HG03520 (cell line): Measurements from ENCODE around the gene TESMIN.
A peak's percentile ranks its signal among the peaks of the same experiment; 100 is the strongest.

Source experiments
- ATAC-seq: cut with Tn5 transposase; IDR thresholded peaks from one replicate; pipeline ENCODE4 v1.9.1; 2021; ENCODE audit warnings: mild to moderate bottlenecking, moderate library complexity; ENCODE audit not compliant: unreplicated experiment

TESMIN gene, protein sequence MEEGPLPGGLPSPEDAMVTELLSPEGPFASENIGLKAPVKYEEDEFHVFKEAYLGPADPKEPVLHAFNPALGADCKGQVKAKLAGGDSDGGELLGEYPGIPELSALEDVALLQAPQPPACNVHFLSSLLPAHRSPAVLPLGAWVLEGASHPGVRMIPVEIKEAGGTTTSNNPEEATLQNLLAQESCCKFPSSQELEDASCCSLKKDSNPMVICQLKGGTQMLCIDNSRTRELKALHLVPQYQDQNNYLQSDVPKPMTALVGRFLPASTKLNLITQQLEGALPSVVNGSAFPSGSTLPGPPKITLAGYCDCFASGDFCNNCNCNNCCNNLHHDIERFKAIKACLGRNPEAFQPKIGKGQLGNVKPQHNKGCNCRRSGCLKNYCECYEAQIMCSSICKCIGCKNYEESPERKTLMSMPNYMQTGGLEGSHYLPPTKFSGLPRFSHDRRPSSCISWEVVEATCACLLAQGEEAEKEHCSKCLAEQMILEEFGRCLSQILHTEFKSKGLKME

DNA sequence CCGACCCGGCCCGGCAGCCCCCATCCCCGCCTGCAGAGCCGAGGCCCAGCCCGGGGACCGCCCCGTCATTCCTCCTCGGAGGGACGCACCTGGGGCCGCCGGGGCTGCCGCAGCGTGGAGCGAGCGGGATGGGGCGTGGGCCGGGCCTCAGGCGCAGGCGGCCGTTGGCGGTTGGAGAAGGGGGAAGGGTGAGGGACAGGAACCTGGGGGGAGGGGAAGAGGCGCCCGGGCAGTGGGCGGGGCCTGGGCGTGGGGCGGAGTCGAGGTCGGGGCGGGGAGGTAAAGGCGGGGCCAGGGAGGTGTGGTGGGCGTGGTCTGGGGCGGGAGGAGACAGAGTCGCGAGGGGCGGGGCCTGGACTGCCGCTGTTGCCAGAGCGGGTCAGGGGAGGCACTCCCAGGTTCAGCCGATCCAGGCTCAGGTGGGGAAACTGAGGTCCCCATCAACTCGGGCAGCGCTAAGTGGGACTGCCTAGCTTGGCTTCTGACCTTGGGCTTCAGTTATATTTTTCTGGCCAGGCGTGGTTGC lies at the start of gene TESMIN:
TESMIN (minus strand) TSS at position 190 of the 526 bp plus-strand sequence. CDS start 860 bp downstream, outside the sequence.
- ATAC-seq: peak; percentile 46

DNA sequence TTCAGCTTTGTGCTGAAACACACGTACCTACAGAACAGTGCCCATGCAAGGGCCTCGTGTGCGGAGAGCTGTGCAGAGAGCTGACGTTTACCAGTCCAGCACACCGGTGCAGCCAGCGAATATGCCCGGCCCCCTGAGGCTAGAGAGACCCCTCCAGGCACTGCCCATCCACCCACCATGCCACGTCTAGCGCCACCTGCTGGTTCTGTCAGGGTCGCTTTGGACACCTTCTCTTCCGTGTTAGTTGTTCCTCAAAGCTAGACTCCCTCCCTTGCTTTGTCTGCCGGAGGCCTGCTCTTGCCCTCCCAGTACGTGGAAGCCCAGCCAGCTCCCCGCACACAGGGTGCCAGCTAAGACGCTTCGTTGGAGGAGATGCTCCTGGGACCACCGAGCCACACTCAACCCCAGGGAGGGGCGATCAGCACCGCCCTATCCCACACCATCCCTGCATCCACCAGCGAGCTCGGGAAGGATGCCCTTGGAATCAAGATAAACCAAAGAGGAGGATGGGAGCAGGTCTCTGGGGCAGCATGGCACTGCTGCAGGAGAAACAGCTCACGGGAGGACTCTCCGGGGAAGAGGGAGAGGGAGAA lies 47.0 kb upstream of the TESMIN start:
- no peak for ATAC-seq

DNA sequence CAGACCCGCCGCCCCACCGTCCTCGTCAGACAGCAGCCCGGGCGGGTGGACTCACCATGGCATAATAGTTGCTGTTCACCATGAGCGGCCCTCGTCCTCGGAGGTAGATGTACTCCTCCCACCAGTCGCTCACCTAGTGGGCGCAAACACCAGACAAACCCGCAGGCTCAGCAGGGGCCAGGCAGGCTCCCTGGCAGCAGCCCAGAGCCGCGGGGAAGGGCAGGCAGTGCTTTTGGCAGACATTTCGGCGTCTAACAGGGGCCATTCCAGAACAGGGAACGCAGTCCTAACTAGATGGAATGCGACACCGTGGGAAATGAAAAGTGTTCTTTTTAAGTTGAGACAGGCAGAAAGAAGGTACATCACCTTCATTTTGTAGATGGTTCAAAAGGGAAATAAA lies 45.5 kb upstream of the TESMIN start:
- ATAC-seq: no peak

GRCh38 chr11:68792400-68792966 lies 41.2 kb upstream of the TESMIN start:
- no peak for ATAC-seq

DNA sequence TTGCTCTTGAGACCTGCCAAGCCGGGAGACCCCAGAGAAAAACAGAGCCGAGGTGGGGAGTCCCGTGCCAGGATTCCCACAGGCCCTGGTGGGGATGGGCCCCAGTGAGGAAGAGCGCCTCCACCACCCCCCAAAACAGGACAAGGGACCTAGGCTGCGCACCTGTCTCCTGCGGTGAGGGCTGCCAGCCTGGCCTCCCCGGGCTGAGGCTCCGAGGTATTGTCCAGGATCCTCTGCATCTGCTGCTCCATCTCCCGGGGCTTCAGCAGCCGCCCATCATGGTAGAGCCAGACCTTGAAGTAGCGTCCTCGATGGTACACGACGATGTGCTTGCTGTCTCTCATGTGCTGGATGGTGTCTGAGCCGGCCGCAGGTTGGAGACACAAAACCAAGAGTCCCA lies 33.3 kb upstream of the TESMIN start:
- ATAC-seq: no peak

DNA sequence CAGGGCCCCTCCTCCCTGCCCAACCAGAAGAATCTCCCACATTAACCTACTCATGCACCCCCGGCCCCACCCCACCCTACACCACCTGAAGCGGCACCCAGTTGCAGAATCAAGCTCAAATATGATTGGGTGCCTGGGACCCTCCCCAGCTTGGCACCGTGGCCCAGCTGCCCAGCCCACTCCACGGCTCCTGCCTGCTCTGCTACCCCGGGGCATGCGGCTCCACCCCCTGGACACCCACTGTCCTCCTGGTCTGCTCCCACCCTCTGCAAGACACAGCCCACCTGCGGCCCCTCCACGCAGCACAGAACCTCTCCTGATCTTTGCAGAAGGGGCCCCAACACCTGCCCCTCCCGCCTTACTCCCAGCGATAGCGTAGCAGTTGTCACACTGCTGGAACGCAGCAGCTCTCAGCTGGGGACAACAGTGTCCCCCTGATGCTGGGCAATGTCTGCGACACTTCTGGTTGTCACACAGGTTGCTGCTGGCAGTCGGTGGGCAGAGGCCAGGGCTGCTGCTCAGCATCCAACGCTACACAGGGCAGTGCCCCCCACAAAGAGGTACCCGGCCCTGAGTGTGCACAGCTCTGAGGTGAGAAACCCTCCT lies 32.0 kb upstream of the TESMIN start:
- ATAC-seq: no peak

GRCh38 chr11:68782711-68783110 lies 31.4 kb upstream of the TESMIN start:
- no peak for ATAC-seq

- no peak for ATAC-seq
These were observed 29.5 kb upstream of the TESMIN start for GRCh38 chr11:68780829-68781228.

- ATAC-seq: no peak
These were observed 26.9 kb upstream of the TESMIN start for GRCh38 chr11:68778205-68778604.

DNA sequence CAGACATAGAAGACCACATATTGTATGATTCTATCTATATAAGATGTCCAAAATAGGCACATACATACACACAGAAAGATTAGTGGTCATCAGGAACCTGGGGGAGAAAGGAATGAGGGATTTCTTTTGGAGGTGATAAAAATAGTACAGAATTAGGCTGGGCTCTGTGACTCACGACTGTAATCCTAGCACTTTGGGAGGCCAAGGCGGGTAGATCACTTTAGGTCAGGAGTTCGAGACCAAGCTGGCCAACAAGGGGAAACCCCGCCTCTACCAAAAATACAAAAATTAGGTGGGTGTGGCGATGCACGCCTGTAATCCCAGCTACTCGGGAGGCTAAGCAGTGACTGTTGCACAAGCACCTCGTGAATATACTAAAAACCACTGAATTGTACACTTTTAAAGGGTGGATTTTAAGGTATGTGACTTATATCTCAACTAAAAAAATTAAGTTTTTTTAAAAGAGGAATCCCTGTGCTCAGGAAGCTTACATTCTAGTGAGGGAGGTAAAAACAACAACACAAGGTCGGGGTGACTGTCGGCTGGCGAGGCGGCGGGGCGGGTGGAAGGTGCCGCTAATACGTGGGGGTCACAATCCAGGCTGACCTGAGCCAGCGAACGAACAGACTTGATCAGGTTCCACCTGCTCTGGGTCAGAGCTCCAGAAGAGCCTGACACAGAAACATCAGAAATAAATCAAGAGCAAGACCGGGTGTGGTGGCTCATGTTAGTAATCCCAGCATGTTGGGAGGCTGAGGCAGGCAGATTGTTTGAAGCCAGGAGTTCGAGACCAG lies 25.3 kb upstream of the TESMIN start:
- ATAC-seq: no peak

DNA sequence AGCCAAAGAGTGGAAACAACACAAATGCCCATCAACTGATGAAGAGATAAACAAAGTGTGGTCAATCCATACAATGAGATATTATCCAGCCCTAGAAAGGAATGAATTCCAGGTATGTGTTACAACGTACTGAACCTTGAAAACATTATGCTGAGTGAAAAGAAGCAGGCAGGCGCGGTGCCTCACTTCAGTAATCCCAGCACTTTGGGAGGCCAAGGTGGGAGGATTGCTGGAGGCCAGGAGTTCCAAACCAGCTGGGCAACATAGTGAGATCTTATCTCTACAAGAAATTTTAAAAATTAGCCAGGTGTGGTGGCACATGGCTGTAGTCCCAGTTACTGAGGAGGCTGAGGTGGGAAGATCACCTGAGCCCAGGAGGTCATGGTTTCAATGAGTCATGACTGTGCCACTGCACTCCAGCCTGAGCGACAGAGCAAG lies 24.6 kb upstream of the TESMIN start:
- ATAC-seq: no peak

GRCh38 chr11:68774194-68774585 lies 22.9 kb upstream of the TESMIN start:
- no peak for ATAC-seq

GRCh38 chr11:68773521-68774193 lies 22.3 kb upstream of the TESMIN start:
- ATAC-seq: no peak

DNA sequence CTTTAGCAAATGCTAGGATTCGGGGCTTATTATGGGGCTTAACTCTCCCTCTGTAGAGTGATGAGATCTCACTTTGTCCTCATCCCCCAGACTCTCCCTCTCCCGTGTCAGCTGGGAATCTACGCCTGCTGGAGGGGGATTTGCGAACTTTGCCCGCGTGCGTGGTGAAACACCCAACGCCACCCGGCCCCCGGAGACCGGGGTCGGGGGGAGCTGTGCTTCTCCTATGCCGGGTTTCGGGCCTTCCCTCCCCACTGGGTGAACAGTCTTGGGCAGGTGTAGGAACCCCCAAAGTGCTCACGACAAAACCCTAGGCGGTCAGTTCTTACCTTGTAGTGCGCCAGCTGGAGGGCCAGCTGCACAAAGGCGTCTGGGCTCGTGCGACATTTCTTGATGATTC lies 21.6 kb upstream of the TESMIN start:
- no peak for ATAC-seq

GRCh38 chr11:68770781-68771180 lies 19.5 kb upstream of the TESMIN start:
- no peak for ATAC-seq

DNA sequence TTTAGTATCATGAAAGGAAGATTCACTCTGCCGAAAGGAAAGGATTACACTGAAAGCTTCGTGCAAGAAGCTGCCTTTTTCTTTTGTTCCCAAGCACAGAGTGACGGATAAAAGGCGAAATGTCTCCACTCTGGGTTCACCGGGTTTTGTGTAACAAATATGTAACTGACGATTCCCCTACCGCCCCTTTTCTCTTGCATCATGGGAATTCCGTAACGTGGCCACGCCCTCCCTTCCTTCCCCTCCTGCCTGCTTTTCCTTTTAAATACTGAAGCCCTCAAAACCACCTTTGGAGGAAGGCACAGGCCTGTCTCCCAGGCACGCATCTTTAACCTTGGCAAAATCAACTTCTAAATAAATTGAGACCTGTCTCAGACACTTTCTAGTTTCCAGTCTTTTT lies 16.4 kb upstream of the TESMIN start:
- no peak for ATAC-seq

- ATAC-seq: no peak
These were observed 15.5 kb upstream of the TESMIN start for GRCh38 chr11:68766786-68767185.

- no peak for ATAC-seq
These were observed 13.4 kb upstream of the TESMIN start for GRCh38 chr11:68764746-68765145.

DNA sequence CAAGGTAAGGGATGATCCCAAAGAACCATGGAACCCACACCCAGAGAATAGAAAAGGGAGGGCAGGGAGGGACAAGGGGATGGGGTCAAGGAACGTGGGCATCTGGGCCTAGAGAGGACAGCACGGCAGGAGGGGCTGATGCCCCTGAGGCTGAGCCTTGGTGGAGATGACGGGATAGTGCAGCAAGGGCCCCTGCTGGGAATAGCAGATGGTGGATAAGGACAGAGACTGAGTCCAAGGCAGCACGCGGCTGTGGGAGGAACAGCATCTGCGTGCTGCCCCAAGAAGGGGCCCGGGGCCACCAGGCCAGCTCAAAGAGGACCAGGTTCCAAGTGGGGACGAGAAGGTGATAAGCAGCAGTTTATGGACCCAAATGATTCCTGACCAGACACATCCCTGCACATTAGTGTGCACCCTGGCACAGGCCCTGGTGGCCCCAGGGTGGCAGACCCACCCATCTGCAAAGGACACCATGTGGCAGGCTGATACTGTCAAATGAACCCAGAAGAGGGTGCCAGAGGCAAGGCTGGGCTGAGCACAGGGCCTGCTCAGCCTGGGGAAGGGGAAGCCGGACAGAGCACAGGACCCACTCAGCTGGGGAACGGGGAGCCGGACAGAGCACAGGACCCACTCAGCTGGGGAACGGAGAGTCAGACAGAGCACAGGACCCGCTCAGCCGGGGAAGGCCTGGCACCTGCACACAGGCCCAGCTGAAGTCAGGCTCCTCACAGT lies 12.8 kb upstream of the TESMIN start:
- no peak for ATAC-seq
